MM.1S (cell line): ENCODE results near the gene TLR7.

Source experiments
- EZH2phosphoT487 ChIP-seq: fragments of 300-600 bp; sonication (generic); IDR thresholded peaks from 2 replicates; pipeline ENCODE4 v1.6.1; 2018; ENCODE audit warnings: antibody characterized with exemption, low read length
- TF ChIP-seq, protein P1 (sequence below): fragments of 300-600 bp; sonication (generic); IDR thresholded peaks from 2 replicates; pipeline ENCODE4 v1.5.1; 2016; ENCODE audit warnings: antibody characterized with exemption, low read length, mixed read lengths

DNA sequence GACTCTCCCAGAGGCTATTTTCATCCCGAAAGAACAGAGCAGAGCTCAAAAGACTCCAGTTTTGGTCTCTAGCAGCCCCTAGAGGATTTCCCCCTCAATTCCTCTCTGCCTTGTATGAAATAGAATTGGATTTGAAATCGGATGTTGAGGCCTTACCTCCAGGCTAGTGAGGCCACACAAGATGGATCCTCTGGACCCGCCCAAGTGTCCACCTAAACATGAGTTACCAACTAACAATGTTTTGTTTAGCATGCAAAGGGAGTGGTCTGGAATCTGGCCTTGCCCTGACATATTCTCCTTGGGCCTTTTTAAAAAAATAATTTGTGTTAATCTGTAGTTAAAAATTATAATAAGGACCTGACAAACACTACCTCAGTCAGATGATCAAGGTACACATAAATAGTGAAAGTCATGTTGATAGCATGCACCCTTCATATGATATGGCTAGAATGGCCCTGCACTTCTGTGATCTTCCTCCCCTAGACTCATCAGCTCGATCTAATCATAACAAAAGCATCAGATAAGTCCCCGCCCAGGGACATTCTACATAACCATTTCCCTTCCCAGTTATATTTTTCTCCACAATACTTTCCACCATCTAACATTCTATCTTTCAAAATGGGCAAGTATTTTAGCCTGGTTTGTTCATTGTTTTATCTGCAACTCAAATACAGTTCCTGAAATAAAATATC is 46.1 kb downstream of the TLR7 start:
- TF ChIP-seq, protein P1, sequence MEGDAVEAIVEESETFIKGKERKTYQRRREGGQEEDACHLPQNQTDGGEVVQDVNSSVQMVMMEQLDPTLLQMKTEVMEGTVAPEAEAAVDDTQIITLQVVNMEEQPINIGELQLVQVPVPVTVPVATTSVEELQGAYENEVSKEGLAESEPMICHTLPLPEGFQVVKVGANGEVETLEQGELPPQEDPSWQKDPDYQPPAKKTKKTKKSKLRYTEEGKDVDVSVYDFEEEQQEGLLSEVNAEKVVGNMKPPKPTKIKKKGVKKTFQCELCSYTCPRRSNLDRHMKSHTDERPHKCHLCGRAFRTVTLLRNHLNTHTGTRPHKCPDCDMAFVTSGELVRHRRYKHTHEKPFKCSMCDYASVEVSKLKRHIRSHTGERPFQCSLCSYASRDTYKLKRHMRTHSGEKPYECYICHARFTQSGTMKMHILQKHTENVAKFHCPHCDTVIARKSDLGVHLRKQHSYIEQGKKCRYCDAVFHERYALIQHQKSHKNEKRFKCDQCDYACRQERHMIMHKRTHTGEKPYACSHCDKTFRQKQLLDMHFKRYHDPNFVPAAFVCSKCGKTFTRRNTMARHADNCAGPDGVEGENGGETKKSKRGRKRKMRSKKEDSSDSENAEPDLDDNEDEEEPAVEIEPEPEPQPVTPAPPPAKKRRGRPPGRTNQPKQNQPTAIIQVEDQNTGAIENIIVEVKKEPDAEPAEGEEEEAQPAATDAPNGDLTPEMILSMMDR: no peak
- no peak for TF ChIP-seq EZH2phosphoT487
